ENCODE results near the gene ELOVL4.

Gene ELOVL4

DNA sequence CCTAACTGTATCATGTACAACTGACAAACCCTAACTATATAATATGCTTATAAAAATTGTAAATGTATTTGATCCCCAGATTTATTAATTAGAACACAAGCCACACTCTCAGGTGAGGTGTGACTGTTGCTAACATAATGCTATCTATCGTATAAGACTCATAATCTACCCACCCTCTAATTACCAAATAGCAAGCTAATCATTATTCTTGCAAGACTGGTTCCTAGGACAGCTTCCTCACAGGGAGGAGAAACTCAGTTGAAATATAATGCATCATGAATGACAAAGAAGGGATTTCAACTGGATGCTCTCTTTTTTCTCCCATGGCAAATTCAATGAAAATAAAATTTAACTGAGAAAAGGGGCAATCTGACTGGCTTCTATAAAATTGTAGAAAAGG is 35.4 kb downstream of the ELOVL4 start:
- DNase-seq: no peak

DNA sequence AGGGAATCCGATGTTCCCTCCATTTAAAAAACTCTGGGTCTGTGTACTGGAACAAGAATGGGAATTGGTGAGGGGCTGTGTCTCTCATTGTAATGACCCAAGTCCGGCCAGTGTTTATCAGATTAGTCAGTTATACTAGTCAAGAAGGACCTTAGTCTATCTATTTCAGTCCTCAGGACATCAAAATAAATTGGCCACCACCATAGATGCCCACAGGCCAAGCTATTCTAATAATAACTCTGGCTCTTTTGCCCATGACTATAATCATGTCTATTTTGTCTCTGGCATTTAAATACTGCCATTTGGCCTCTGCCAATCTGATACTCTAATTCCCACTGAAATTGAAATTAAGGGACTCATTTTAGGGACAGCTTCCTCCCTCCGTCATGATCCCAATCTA is 37.8 kb downstream of the ELOVL4 start:
- DNase-seq: no peak

GRCh38 chr6:79902046-79902445 is 45.3 kb downstream of the ELOVL4 start:
- no peak for DNase-seq

GRCh38 chr6:79898076-79898475 is 49.3 kb downstream of the ELOVL4 start:
- no peak for DNase-seq

GRCh38 chr6:79896075-79896449 is 51.3 kb downstream of the ELOVL4 start:
- no peak for DNase-seq

DNA sequence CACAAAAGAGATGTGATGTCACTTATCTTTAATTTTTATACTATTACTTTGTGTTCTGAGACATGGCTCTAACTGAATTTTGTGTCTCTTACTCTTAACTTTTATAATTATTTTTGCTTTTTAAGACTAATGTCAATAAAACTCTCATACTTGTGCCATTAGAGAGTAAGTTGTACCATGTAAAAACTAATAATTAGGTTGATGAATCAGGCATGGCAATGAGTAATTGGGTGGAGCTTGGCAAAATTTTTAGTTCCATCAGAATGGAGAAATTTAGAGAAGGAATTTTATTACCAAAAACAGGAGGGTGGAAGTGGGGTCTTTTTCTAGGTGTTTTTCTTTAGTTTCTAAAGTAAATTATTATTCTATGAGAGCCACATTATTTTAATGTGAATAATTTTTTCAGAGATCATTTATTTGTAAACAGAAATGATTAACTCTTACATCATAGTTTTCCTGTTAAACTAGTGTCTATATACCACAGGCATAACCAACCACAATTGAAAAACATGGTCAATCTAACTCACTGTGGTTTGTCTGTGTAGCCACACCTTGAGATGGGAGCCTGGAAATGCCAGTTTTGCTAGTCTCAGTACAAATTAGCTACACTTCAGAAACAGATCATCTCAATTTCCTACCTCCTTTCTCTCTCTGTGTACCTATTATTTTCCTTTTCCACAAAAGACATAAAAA is 51.8 kb downstream of the ELOVL4 start:
- DNase-seq: no peak

- no peak for DNase-seq
Observed at GRCh38 chr6:79894939-79895338, 52.4 kb downstream of the ELOVL4 start.

- no peak for DNase-seq
Observed at GRCh38 chr6:79888587-79888986, 58.8 kb downstream of the ELOVL4 start.

DNA sequence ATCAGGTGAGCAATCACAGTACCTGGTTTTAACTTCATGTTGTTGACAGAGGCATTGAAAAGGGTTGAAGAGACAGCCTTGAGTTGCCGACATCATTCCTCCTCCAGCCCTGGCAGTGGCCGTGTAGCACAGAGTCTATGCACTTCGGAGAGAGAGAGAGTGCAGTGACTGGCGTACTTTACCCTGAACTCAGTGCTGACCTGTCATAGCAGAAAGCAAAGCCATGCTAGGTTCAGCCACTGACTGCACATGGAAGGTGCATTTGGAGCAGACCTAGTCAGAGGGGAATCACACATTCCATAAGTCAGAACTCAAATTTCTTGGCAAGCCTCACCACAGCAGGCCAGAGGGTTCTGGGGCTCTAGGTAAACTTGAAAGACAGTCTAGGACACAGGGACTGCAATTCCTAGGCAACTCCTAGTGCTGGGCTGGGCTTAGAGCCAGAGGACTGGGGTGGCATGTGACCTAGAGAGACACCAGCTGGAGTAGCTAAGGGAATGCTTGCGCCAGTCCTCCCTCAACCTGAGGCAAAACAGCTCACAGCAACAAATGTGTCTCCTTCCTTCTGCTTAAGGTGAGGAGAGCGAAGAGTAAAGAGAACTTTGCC is 69.1 kb downstream of the ELOVL4 start:
- no peak for DNase-seq

GRCh38 chr6:79874531-79875134 is 72.7 kb downstream of the ELOVL4 start:
- DNase-seq: no peak

DNA sequence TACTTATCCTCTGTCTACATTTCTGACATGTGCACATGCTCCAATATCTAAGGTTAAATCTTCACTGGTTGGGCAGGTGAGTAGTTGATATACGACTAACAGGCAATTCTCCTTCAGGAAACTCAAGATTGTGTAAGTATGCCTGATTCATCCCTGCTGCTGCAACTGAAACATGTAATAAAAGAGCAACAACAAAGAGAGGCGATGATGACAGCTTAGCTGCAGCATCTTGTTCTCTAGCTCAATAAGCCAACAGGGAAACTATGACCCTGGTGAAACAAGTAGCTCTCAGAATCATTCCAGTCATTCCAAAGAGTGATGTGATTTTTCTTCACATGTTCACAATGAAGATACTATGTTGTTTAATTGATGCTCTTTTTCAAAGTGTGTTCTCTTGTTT is 74.4 kb downstream of the ELOVL4 start:
- no peak for DNase-seq

GRCh38 chr6:79872303-79872702 is 75.0 kb downstream of the ELOVL4 start:
- no peak for DNase-seq

DNA sequence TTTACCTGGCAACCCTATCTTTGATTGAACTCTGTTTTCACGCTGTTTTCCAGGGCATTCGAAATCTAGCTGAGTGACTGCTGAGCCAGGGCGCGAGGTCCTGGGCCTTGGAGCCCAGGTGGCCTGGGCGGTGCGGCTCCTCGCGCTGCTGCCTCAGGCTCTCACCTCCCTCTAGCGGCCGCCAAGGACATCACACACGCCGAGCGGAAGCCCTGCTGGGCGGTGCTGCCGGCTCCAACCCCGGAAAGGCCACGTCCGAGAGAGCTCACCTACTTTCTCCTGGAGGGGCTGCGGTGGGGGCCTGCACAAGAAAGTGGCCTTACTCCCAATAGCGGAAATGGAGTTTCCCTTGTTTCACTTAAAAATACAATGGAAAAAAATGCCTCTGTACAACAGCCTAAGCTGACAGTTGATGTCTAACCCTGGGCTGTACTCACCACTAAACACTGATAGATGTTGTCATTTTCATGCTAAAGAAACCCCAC is 77.7 kb downstream of the ELOVL4 start:
- peak; percentile 66 for DNase-seq

- no peak for DNase-seq
Observed at GRCh38 chr6:79869184-79869583, 78.2 kb downstream of the ELOVL4 start.

DNA sequence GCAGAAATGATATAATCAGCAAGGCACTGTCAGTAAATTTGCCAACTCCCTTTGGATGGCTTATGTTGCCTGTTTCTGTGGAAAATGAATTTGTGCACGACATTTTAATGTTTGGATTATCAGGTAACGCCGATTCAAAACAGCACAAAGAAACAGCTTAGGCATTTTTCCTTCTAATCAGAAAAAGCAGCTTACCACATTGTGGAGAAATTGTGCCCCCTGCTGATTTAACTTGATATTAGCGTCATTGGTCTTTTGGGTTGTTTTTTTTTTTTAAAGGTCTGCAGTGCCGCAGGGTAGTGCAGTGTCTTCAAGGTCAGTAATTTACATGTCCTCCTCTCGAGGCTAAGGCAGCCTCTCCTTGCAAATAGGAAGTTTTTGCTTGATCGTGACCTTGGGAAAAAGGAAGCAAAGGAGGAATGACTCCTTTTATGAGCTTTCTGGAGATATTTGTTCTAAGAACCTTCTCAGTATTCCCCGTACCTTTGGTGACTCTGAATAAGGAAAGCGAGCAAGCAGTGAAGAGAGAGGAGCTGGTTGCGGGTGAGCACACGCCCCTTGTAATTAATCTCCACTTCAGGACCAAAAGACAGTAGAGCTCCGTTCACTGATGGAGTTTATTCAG is 79.1 kb downstream of the ELOVL4 start:
- DNase-seq: no peak
